Small intestine (tissue), 4 donors: Measurements from ENCODE around the gene TGFB1. TPM values are rescaled to one million over a fixed set of nuclear protein-coding genes. Genes with fewer than 3 reads are reported as not detected.

Experiments used
- polyA plus RNA-seq, 4 donors: library from polyadenylated mRNA; stranded (reverse) in 3 of 4; unstranded in 1 of 4; fragments of 200-250 nt in 3 of 4; fragments of 120-200 nt in 1 of 4; gene quantifications; one replicate each; pipeline versions ENCODE4 v1.2.1 to v1.2.3, GENCODE V29; 2013
- donor health status: healthy with polysubstance abuse.
- donor health status: Bipolar disorder and iron deficiency.
- donor health status: healthy.

Gene TGFB1
- polyA plus RNA-seq, 4 donors = 1.1 to 18.8 (median 8.5) TPM

Other genes starting within 250 kb of the TGFB1 start
- gene CYP2F1, start 239.5 kb downstream of the TGFB1 start, polyA plus RNA-seq = under 1 TPM in 1 of 4 donors, not detected in 3; 0.18 TPM
- gene CYP2S1, start 160.7 kb downstream of the TGFB1 start, polyA plus RNA-seq = 10 to 100 TPM; 33.7 to 76.7 (median 59.4) TPM
- gene AXL, start 134.7 kb downstream of the TGFB1 start, polyA plus RNA-seq = 10 to 100 TPM in 2 of 4 donors, 1 to 10 TPM in 1, under 1 TPM in 1; 0.67 to 13.4 (median 7.1) TPM
- gene HNRNPUL1, start 89.5 kb downstream of the TGFB1 start, polyA plus RNA-seq = 100 to 1,000 TPM in 2 of 4 donors, 10 to 100 TPM in 2; 76.3 to 139 (median 99.1) TPM
- 10 to 100 TPM; 11.1 to 26.1 (median 14.8) TPM for gene CCDC97, start 43.8 kb downstream of the TGFB1 start, polyA plus RNA-seq
- 1 to 10 TPM; 4.7 to 9.8 (median 5.9) TPM for gene B9D2, start 10.2 kb upstream of the TGFB1 start, polyA plus RNA-seq
- 10 to 100 TPM in 1 of 4 donors, 1 to 10 TPM in 3; 1.3 to 14.6 (median 5.2) TPM for gene TMEM91, start 22.6 kb upstream of the TGFB1 start, polyA plus RNA-seq
- gene EXOSC5, start 43.4 kb upstream of the TGFB1 start, polyA plus RNA-seq = 10 to 100 TPM in 3 of 4 donors, 1 to 10 TPM in 1; 9.4 to 36.4 (median 18.3) TPM
- gene BCKDHA, start 43.9 kb upstream of the TGFB1 start, polyA plus RNA-seq = 10 to 100 TPM; 19.9 to 34.0 (median 24.8) TPM
- gene B3GNT8, start 73.5 kb upstream of the TGFB1 start, polyA plus RNA-seq = 100 to 1,000 TPM in 1 of 4 donors, 10 to 100 TPM in 3; 27.5 to 125 (median 53.8) TPM
- 100 to 1,000 TPM in 1 of 4 donors, 10 to 100 TPM in 3; 67.8 to 122 (median 90.5) TPM for gene DMAC2, start 86.0 kb upstream of the TGFB1 start, polyA plus RNA-seq
- gene ERICH4, start 89.2 kb upstream of the TGFB1 start, polyA plus RNA-seq = 100 to 1,000 TPM in 2 of 4 donors, 10 to 100 TPM in 2; 11.7 to 154 (median 83.5) TPM
- 1 to 10 TPM in 3 of 4 donors, not detected in 1; 1.1 to 4.6 (median 1.9) TPM for gene CEACAM21, start 222.2 kb upstream of the TGFB1 start, polyA plus RNA-seq